ENCODE measurements around the gene CDK19.

The CDK19 gene

GRCh38 chr6:110693994-110694393 lies 121.3 kb downstream of the CDK19 start:
- DNase-seq, result no peak

GRCh38 chr6:110693296-110693695 lies 122.0 kb downstream of the CDK19 start:
- DNase-seq, result no peak

GRCh38 chr6:110690916-110691315 lies 124.4 kb downstream of the CDK19 start:
- DNase-seq, result no peak

GRCh38 chr6:110690106-110690654 lies 125.1 kb downstream of the CDK19 start:
- DNase-seq, result no peak

GRCh38 chr6:110689275-110689935 lies 125.9 kb downstream of the CDK19 start:
- DNase-seq, result no peak

- no peak for DNase-seq
These were observed 126.5 kb downstream of the CDK19 start for GRCh38 chr6:110688661-110689268.

- peak in 1 of 5 donors; percentile 19 for DNase-seq
These were observed 127.9 kb downstream of the CDK19 start for GRCh38 chr6:110687326-110687725.

- no peak for DNase-seq
These were observed 132.0 kb downstream of the CDK19 start for GRCh38 chr6:110683241-110683640.

GRCh38 chr6:110682460-110682853 lies 132.8 kb downstream of the CDK19 start:
- DNase-seq, result peak in 4 of 5 donors; percentile 35 to 84 (median 61)

- no peak for DNase-seq
These were observed 133.5 kb downstream of the CDK19 start for GRCh38 chr6:110681543-110682459.

- DNase-seq, result no peak
These were observed 138.9 kb downstream of the CDK19 start for GRCh38 chr6:110676396-110676795.

- DNase-seq, result no peak
These were observed 141.2 kb downstream of the CDK19 start for GRCh38 chr6:110674096-110674495.

- no peak for DNase-seq
These were observed 143.1 kb downstream of the CDK19 start for GRCh38 chr6:110672122-110672521.

- DNase-seq, result no peak
These were observed 143.8 kb downstream of the CDK19 start for GRCh38 chr6:110671447-110671846.

- DNase-seq, result no peak
These were observed 149.7 kb downstream of the CDK19 start for GRCh38 chr6:110665600-110665999.

GRCh38 chr6:110664933-110665332 lies 150.3 kb downstream of the CDK19 start:
- DNase-seq, result no peak

- DNase-seq, result no peak
These were observed 152.6 kb downstream of the CDK19 start for GRCh38 chr6:110662490-110663211.

- no peak for DNase-seq
These were observed 153.9 kb downstream of the CDK19 start for GRCh38 chr6:110661414-110661813.

GRCh38 chr6:110660066-110660655 lies 155.1 kb downstream of the CDK19 start:
- DNase-seq, result no peak

- DNase-seq, result no peak
These were observed 156.5 kb downstream of the CDK19 start for GRCh38 chr6:110658631-110659211.

- no peak for DNase-seq
These were observed 158.8 kb downstream of the CDK19 start for GRCh38 chr6:110656492-110656891.

GRCh38 chr6:110655821-110656220 lies 159.4 kb downstream of the CDK19 start:
- no peak for DNase-seq

Data from T-helper 1 cell (primary cell).